Inferior parietal cortex (tissue), 1 donor: ENCODE measurements around the gene RAP1GDS1.
"Not testable (repeated sequence)": the region's sequence is repeated elsewhere in the genome, so short reads cannot be mapped to it uniquely, and the experiment has no call there.

Experiments
- DNase-seq: peaks from one replicate; pipeline ENCODE4 v3.0.0-alpha.2; 2016; ENCODE audit errors: extremely low spot score

RAP1GDS1 gene

GRCh38 chr4:98434816-98435215, 173.6 kb downstream of the RAP1GDS1 start:
- no peak for DNase-seq

- no peak for DNase-seq
Measured at GRCh38 chr4:98444371-98444770, 183.2 kb downstream of the RAP1GDS1 start.

GRCh38 chr4:98446499-98447375, 185.6 kb downstream of the RAP1GDS1 start:
- DNase-seq = no peak

DNA sequence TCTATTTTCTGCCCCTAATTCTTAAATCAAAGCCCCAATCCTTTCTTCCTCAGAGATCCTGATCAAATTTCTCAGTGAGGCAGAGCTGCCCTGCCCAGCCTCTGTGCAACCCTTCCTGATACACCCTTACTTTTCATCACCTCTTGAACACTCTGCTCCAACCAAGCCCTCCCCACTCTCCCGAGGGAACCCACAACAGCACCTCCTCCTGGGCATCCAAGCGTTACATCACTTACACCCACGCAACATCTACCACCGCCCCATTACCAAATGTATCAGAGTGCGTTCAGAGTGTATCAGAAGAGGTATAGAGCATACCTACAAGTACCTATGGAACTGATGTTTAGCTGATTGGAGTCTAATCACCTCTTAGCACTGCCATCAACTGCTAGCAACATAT, 186.5 kb downstream of the RAP1GDS1 start:
- DNase-seq = no peak

GRCh38 chr4:98448908-98449307, 187.7 kb downstream of the RAP1GDS1 start:
- DNase-seq = no peak

- no peak for DNase-seq
Measured at GRCh38 chr4:98452091-98452490, 190.9 kb downstream of the RAP1GDS1 start.

- not testable (repeated sequence) for DNase-seq
Measured at GRCh38 chr4:98457422-98457821, 196.2 kb downstream of the RAP1GDS1 start.

DNA sequence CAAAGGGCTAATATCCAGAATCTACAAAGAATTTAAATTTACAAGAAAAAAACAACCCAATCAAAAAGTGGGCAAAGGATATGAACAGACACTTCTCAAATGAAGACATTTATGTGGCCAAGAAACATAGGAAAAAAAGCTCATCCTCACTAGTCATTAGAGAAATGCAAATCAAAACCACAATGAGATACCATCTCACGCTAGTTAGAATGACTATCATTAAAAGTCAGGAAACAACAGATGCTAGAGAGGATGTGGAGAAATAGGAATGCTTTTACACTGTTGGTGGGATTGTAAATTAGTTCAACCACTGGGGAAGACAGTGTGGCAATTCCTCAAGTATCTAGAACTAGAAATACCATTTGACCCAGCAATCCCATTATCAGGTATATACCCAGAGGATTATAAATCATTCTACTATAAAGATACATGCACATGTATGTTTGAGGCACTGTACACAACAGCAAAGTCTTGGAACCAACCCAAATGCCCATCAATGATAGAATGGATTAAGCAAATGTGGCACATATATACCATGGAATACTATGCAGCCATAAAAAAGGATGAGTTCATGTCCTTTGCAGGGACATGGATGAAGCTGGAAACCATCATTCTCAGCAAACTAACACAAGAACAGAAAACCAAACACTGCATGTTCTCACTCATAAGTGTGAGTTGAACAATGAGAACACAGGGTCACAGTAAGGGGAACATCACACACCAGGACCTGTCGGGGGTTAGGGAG, 200.1 kb downstream of the RAP1GDS1 start:
- not testable (repeated sequence) for DNase-seq

DNA sequence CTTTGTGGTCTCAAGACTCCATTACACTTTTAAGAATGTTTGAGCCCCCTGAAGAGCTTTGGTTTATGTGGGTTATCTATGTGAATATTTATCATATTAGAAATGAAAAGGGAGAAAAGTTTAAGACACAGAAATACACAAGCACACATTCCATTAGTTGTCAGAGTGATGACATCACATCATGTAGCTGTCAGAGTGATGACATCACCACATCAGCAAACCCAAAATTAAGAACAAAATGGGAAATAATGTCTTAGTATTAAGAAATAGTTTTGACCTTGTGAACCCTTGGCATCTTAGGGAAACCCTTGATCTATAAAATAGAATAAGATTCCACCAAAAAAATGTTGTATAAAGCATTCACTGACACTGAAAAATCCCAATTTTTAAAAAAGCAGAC, 201.3 kb downstream of the RAP1GDS1 start:
- no peak for DNase-seq

- no peak for DNase-seq
Measured at GRCh38 chr4:98466868-98467599, 205.8 kb downstream of the RAP1GDS1 start.

GRCh38 chr4:98467627-98468072, 206.5 kb downstream of the RAP1GDS1 start:
- DNase-seq = peak; percentile 93

GRCh38 chr4:98468709-98469108, 207.5 kb downstream of the RAP1GDS1 start:
- DNase-seq = peak; percentile 50

DNA sequence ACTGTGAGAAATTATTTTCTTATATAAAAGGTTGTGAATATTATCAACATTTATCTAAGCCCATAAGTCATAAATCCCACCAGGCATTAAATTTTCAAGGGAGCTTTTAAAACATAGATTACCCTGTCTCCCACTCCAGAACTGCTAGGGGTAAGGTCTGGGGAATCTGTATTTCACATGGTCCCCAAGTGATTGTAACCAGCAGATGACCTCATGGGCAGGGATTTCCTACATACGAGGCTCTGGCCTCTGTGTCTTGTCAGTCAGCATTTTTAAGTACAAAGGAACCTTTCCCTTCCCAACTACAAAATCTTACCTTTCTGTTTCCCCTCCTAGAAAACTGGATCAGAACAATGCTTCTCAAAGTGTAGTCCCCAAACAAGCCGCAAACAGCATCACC, 208.6 kb downstream of the RAP1GDS1 start:
- DNase-seq = no peak

GRCh38 chr4:98470366-98470765, 209.2 kb downstream of the RAP1GDS1 start:
- DNase-seq = no peak

DNA sequence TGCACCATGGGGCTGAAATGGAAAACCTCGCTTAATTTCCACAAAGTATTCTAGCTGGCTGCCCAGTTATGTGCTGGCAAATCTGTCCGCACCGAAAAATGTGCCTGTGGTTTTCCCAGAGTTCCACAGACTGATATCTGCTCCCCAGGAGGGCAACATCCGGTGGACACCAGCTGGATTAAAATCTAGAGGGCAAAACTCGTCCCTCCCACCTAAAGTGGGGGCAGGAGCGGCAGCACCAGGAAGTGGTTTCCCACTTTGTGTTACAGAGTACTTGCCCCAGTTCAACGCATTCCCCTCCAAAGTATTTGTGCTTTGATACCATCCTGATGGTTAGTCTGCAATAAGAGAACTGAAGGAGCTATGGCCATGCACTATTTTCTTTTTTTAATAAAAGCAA, 209.6 kb downstream of the RAP1GDS1 start:
- no peak for DNase-seq

DNA sequence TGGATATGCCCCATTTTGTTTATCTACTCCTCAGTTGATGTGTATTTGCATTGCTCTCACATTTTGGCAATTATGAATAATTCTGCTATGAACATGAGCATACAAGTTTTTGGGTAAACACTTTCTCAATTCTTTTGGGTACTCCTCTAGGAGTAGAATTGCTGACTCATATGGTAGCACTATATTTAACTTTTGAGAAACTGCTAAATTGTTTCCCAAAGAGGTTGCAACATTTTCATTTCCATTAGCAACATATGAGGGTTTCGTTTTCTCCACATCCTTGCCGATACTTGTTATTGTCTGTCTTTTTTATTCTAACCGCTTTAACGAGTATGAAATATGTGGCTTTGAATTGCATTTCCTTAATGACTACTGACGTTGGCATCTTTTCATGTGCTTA, 211.9 kb downstream of the RAP1GDS1 start:
- no peak for DNase-seq

- no peak for DNase-seq
Measured at GRCh38 chr4:98474408-98474844, 213.2 kb downstream of the RAP1GDS1 start.

GRCh38 chr4:98476891-98477290, 215.7 kb downstream of the RAP1GDS1 start:
- DNase-seq = no peak

GRCh38 chr4:98479590-98479989, 218.4 kb downstream of the RAP1GDS1 start:
- DNase-seq = not testable (repeated sequence)

GRCh38 chr4:98480535-98480934, 219.4 kb downstream of the RAP1GDS1 start:
- DNase-seq = no peak

- no peak for DNase-seq
Measured at GRCh38 chr4:98481167-98481566, 220.0 kb downstream of the RAP1GDS1 start.

- no peak for DNase-seq
Measured at GRCh38 chr4:98482503-98482846, 221.3 kb downstream of the RAP1GDS1 start.
